HUES48 (cell line): ENCODE results near the gene ENTPD2.
A peak's percentile ranks its signal among the peaks of the same experiment; 100 is the strongest.

Source experiments
- H3K27ac ChIP-seq: one replicate; pipeline ENCODE4 v1.7.0; 2013; ENCODE audit warnings: low read depth, low read length, inconsistent platforms
- H3K27me3 ChIP-seq: 2 replicates; pipeline ENCODE4 v1.6.1; 2013; ENCODE audit warnings: mild to moderate bottlenecking, low read length; ENCODE audit not compliant: control insufficient read depth, insufficient read depth
- H3K36me3 ChIP-seq: 2 replicates; pipeline ENCODE4 v1.6.1; 2013; ENCODE audit warnings: low read length; ENCODE audit not compliant: control insufficient read depth, insufficient read depth
- H3K4me1 ChIP-seq: 2 replicates; pipeline ENCODE4 v1.6.1; 2013; ENCODE audit warnings: mild to moderate bottlenecking, low read length; ENCODE audit not compliant: control insufficient read depth, insufficient read depth
- H3K4me3 ChIP-seq: 2 replicates; pipeline ENCODE4 v1.5.1; 2013; ENCODE audit warnings: mild to moderate bottlenecking, low read depth, low read length
- H3K9ac ChIP-seq: 2 replicates; pipeline ENCODE4 v1.6.1; 2013; ENCODE audit warnings: mild to moderate bottlenecking, low read depth, low read length, moderate library complexity
- H3K9me3 ChIP-seq: 2 replicates; pipeline ENCODE4 v1.6.1; 2013; ENCODE audit warnings: low read length; ENCODE audit not compliant: control insufficient read depth, insufficient read depth

ENTPD2 gene

GRCh38 chr9:137053944-137054931, at the start of gene ENTPD2:
TSS of gene ENTPD2 (minus strand) at chr9:137054061. CDS start at chr9:137053997, 64 bp downstream.
- Histone ChIP-seq H3K9ac (no peak within 1 kb of the TSS), H3K4me3 (peak within 1 kb of the TSS; percentile 55), H3K36me3 (no peaks in the 10 kb centered on the region), H3K9me3 (no peaks in the 10 kb centered on the region), H3K27ac (no peak within 1 kb of the TSS), H3K4me1 (peaks cover 3% of the 10 kb centered on the region), H3K27me3 (peaks cover 63% of the 10 kb centered on the region)

GRCh38 chr9:137103206-137103999, 49.5 kb upstream of the ENTPD2 start:
- H3K4me1 ChIP-seq, result no peaks in the 10 kb centered on the region
- H3K27ac ChIP-seq, result no peak overlapping the region
- 0 out of 2 replicates have a peak, but pooled peaks cover 8% of the 10 kb centered on the region for H3K9me3 ChIP-seq
- H3K36me3 ChIP-seq, result peaks cover 76% of the 10 kb centered on the region
- no peak overlapping the region for H3K9ac ChIP-seq
- no peak overlapping the region for H3K4me3 ChIP-seq
- no peaks in the 10 kb centered on the region for H3K27me3 ChIP-seq

GRCh38 chr9:137099231-137099630, 45.4 kb upstream of the ENTPD2 start:
- Histone ChIP-seq H3K27ac (no peak overlapping the region), H3K36me3 (peaks cover 68% of the 10 kb centered on the region), H3K4me1 (no peaks in the 10 kb centered on the region), H3K27me3 (no peaks in the 10 kb centered on the region), H3K9ac (no peak overlapping the region), H3K9me3 (0 out of 2 replicates have a peak, but pooled peaks cover 8% of the 10 kb centered on the region), H3K4me3 (no peak overlapping the region)

GRCh38 chr9:137097761-137098462, 44.1 kb upstream of the ENTPD2 start:
- H3K27me3 ChIP-seq, result no peaks in the 10 kb centered on the region
- H3K4me3 ChIP-seq, result no peak overlapping the region
- 0 out of 2 replicates have a peak, but pooled peaks cover 8% of the 10 kb centered on the region for H3K9me3 ChIP-seq
- H3K36me3 ChIP-seq, result peaks cover 57% of the 10 kb centered on the region
- no peak overlapping the region for H3K9ac ChIP-seq
- H3K27ac ChIP-seq, result no peak overlapping the region
- no peaks in the 10 kb centered on the region for H3K4me1 ChIP-seq

- Histone ChIP-seq H3K9ac (no peak overlapping the region), H3K36me3 (peaks cover 53% of the 10 kb centered on the region), H3K27me3 (no peaks in the 10 kb centered on the region), H3K4me3 (no peak overlapping the region), H3K27ac (no peak overlapping the region), H3K4me1 (no peaks in the 10 kb centered on the region), H3K9me3 (no peaks in the 10 kb centered on the region)
Measured at GRCh38 chr9:137096785-137097546, 43.1 kb upstream of the ENTPD2 start.

GRCh38 chr9:137095664-137096517, 42.0 kb upstream of the ENTPD2 start:
- H3K4me3 ChIP-seq, result no peak overlapping the region
- no peaks in the 10 kb centered on the region for H3K4me1 ChIP-seq
- H3K27me3 ChIP-seq, result no peaks in the 10 kb centered on the region
- H3K27ac ChIP-seq, result no peak overlapping the region
- peaks cover 49% of the 10 kb centered on the region for H3K36me3 ChIP-seq
- H3K9me3 ChIP-seq, result no peaks in the 10 kb centered on the region
- H3K9ac ChIP-seq, result no peak overlapping the region

- Histone ChIP-seq H3K4me1 (peaks cover 5% of the 10 kb centered on the region; the same call in 1 of the 2 replicates), H3K9ac (no peak overlapping the region), H3K27me3 (peaks cover 7% of the 10 kb centered on the region; the same call in 1 of the 2 replicates), H3K9me3 (no peaks in the 10 kb centered on the region), H3K36me3 (peaks cover 27% of the 10 kb centered on the region), H3K4me3 (no peak overlapping the region), H3K27ac (no peak overlapping the region)
Measured at GRCh38 chr9:137089232-137089947, 35.5 kb upstream of the ENTPD2 start.

GRCh38 chr9:137088121-137088520, 34.3 kb upstream of the ENTPD2 start:
- peaks cover 27% of the 10 kb centered on the region for H3K36me3 ChIP-seq
- H3K27me3 ChIP-seq, result peaks cover 7% of the 10 kb centered on the region; the same call in 1 of the 2 replicates
- no peaks in the 10 kb centered on the region for H3K9me3 ChIP-seq
- H3K4me1 ChIP-seq, result peaks cover 5% of the 10 kb centered on the region; the same call in 1 of the 2 replicates
- no peak overlapping the region for H3K27ac ChIP-seq
- no peak overlapping the region for H3K9ac ChIP-seq
- no peak overlapping the region for H3K4me3 ChIP-seq

GRCh38 chr9:137087409-137087925, 33.6 kb upstream of the ENTPD2 start:
- Histone ChIP-seq H3K27me3 (peaks cover 7% of the 10 kb centered on the region; the same call in 1 of the 2 replicates), H3K9ac (peak overlapping the region; percentile 29; the same call in 1 of the 2 replicates), H3K4me3 (peak overlapping the region; percentile 77), H3K9me3 (no peaks in the 10 kb centered on the region), H3K4me1 (peaks cover 5% of the 10 kb centered on the region; the same call in 1 of the 2 replicates), H3K27ac (peak overlapping the region; percentile 83), H3K36me3 (peaks cover 23% of the 10 kb centered on the region)
